Left colon (tissue), 2 donors: ENCODE measurements around the gene RCAN3. TPM values are rescaled to one million over a fixed set of nuclear protein-coding genes. Genes with fewer than 3 reads are reported as not detected.
A peak's percentile ranks its signal among the peaks of the same experiment; 100 is the strongest.
"Not testable (repeated sequence)": the region's sequence is repeated elsewhere in the genome, so short reads cannot be mapped to it uniquely, and the experiment has no call there.

ENCODE experiments used
- ATAC-seq: fragments of 200-7000 bp; cut with Tn5 transposase; one replicate; pipeline ENCODE4 v1.9.1; 2020; ENCODE audit warnings: mild to moderate bottlenecking, moderate library complexity
- DNase-seq, 2 donors: peaks; one replicate each; pipeline ENCODE4 v3.0.0-alpha.2; 2020
- intact Hi-C, 2 donors: fragments of 100-400 bp; cut with DNase I in 1 of 2; cut with micrococcal nuclease in 1 of 2; formaldehyde crosslinking; loops; one replicate each; pipeline versions ENCODE4 v1.11.2 to v1.14.0; 2022; cut with DNase I, micrococcal nuclease
- long read RNA-seq: library from polyadenylated mRNA; unstranded; transcript quantifications from one replicate; pipeline ENCODE4 v2.0.0, GENCODE V29; 2021
- total RNA-seq, 2 donors: library from RNA; stranded (reverse); fragmentation: NEBNext Ultra II Directional; extraction: Animal tissue kit (Norgen Biotek cat#: 25700); gene quantifications; one replicate each; pipeline ENCODE4 v1.2.1, GENCODE V29; 2021
- donor health status: DM: no; HTN: no; CAD: no.
- donor health status: DM: yes; HTN: yes; CAD: no.

RCAN3 gene
- 10 to 100 TPM; 12.8 to 15.4 TPM for total RNA-seq
- long read RNA-seq, full-length matches to known transcripts: 15 of 34 reads
- long read RNA-seq, partial matches to known transcripts: 0 of 34 reads
- long read RNA-seq, other reads (novel, unspliced or antisense): 19 of 34 reads

- intact Hi-C loops: no loop called here
- ATAC-seq (peak; percentile 92), DNase-seq (peak; percentile 87 to 90)
These were observed at the start of gene RCAN3 for GRCh38 chr1:24502709-24503058. TSS of gene RCAN3 (plus strand) at chr1:24502836. CDS start at chr1:24514373, 11,537 bp downstream.

- DNase-seq (no peak), ATAC-seq (no peak)
- intact Hi-C loops: no loop called here
These were observed 49.6 kb upstream of the RCAN3 start for GRCh38 chr1:24452922-24453485.

DNA sequence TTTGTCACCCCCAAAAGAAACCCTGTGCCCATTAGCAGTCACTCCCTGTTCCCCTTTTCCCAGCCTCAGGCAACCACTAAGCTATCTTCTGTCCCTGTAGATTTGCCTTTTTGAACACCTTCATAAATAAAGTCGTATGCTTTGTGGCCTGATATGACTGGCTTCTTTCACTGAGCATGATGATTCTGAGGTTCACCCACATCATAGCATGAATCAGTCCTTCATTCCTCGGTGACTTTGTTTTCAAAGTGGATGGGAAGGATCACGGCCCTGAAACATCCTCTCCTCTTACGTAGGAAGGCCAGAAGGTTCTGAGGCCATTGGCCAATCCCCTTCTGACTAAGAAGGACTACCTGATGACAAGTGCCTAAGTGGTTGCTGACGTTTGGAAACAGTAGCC is 48.0 kb upstream of the RCAN3 start:
- DNase-seq: no peak
- intact Hi-C loops: no loop called here
- ATAC-seq: no peak

- no peak for DNase-seq
- intact Hi-C loops: no loop called here
- ATAC-seq: no peak
These were observed 47.4 kb upstream of the RCAN3 start for GRCh38 chr1:24455272-24455671.

DNA sequence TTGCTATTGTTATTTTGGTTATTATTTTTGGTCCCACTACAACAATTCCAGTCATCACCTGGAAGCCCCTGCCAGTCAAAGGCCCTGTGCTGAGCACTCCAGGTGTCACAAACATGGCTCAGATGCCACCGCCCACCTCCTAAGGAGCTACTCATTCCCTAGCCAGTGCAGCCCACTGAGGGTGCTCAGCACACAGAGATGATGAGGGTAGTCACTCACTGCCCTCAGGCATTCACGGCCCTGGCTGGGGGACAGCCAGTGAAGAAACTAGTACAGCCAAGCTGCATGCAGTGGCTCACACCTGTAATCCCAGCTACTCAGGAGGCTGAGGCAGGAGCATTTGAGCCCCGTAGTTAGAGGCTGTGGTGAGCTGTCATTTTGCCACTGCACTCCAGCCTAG is 44.8 kb upstream of the RCAN3 start:
- intact Hi-C loops: no loop called here
- DNase-seq (no peak), ATAC-seq (no peak)

- DNase-seq: no peak
- ATAC-seq: no peak
- intact Hi-C loops: no loop called here
These were observed 42.9 kb upstream of the RCAN3 start for GRCh38 chr1:24459551-24460266.

GRCh38 chr1:24462128-24462527 is 40.5 kb upstream of the RCAN3 start:
- ATAC-seq, DNase-seq, intact Hi-C loops: not testable (repeated sequence)

DNA sequence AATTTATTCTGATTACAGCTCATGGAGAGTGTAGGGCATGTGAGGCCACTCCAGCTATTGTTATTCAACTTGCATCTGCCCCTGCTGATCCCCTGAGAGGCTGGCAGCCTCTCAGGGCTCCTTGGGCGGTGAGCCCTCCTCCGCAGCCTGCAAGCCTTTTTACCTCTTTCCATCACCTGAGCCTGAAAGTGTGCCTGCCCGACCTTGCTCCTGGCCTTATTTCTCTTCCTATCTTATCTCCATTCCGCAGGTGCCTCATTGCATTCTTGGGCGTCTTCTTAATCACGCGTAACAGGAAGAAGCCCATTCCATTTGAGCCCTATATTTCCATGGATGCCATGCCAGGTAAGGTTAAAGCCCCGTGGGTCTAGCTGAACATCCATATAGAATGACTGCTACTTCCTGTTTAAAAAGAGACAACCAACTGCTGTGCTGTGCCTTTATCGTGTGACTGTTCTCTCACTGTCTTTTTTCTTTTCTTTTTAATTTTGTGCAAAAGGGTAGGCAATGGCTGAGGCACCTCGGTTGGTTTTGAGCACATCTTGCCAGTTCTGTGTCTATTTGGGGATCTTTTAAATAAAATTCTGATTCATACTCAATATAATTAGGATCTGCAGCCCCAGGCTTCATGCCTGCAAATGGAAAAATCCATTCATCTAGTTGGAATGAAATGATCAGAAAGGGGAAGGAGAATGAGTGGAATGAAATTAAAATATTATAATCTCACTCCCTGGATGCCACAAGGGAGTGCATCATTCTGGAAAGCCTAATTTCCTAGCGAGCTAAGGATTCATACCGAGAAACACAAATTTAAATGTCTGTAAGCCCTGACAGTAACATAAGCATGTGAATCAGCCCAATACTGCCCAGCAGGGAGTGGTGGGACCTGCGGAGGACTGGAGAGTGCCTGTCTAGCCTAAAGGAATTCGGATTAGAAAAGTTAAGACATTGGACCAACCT is 38.6 kb upstream of the RCAN3 start:
- ATAC-seq: no peak
- no peak for DNase-seq
- intact Hi-C loops: no loop called here

DNA sequence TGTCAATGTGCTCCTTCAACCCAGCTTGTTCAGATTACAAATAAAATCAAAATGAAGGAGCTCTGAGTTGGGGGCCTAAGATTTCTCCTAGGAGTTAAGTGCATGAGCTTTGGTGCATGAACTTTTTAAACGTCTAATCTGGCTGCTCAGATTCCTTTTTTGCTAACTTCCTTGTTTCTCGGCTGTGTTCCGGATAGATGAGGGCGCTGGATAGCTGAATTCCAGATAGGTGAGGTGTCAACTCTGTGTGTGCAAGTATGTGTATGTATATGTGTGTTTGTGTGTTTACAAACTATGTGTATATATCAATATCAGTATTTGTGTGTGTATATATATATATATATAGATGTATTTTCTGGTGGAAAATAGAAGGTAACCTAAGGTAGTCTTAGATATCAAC is 37.5 kb upstream of the RCAN3 start:
- ATAC-seq: no peak
- intact Hi-C loops: no loop called here

DNA sequence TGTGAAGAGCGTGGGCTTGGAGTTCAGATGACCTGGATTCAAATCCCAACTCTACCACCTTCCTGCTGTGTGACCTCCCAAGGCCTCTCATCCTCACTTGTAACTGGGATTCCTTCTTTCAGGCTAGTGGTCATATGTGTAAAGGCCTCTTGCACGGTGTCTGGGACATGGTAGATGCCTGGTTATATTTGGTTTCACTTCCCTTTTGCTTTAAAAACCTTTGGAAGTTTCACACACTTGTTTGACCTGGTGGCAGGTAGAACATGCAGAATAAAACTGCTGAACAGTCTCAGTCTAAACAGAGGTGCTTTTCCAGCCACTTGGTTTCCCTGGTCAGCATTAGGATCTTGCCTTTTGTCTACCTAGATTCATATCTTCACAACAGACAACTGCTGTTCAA is 37.0 kb upstream of the RCAN3 start:
- DNase-seq (no peak), ATAC-seq (no peak)
- intact Hi-C loops: no loop called here

More for the DNA sequence above, 37.5 kb upstream of the RCAN3 start:
- DNase-seq: no peak

- ATAC-seq (no peak), DNase-seq (no peak)
- intact Hi-C loops: no loop called here
These were observed 33.8 kb upstream of the RCAN3 start for GRCh38 chr1:24468685-24469316.

- ATAC-seq (no peak), DNase-seq (no peak)
- intact Hi-C loops: no loop called here
These were observed 32.0 kb upstream of the RCAN3 start for GRCh38 chr1:24470592-24470991.

DNA sequence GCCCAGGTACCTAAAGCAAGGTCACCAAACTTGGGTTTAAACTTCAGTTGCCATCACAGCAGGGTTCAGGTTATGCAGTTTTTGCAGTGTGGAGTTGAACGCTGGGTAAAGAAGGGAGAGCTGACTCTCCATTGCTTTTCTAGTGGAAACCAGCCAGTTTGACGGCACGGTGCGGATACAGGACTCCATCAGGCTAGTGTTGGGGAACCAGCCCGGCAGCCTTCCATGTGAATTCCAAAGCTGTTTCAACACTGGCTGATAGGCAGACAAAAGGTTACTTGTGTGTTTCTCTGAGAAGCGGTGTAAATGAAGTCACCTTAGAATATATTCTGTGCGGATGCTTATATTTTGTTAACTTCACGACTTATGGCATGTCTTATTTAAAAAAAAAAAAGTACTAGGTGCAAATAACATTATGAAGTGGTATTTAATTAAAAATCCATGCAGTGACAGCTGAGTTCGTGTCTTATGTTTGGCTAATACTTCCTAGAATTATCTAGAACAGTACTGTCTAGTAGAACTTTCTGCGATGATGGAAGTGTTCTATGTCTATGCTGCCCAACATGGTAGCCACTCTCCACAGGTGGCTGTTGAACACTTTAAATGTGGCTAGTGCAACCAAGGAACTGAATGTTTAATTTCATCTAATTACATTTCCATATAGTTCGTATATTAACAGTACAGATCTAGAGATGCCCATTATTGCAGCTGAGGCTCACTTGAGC is 29.9 kb upstream of the RCAN3 start:
- ATAC-seq (no peak), DNase-seq (no peak)
- intact Hi-C loops: no loop called here

DNA sequence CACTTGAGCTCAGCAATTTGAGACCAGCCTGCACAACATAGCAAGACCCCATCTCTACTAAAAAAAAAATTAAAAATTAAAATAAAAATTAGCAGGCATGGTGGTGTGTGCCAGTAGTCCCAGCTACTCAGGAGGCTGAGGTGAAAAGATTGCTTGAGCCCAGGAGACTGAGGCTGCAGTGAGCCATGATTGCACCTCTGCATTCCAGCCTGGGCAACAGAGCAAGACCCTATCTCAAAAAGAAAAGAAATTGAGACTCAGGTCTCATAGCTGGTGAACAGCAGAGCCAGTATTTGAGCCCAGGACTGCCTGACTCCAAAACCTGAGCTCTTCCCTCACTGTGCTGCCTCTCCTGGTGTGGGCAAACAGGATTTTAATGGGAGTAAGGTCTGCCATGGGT is 28.4 kb upstream of the RCAN3 start:
- DNase-seq (no peak), ATAC-seq (peak; percentile 22)
- intact Hi-C loops: no loop called here

GRCh38 chr1:24475700-24476099 is 26.9 kb upstream of the RCAN3 start:
- no peak for ATAC-seq
- no peak for DNase-seq
- intact Hi-C loops: no loop called here

GRCh38 chr1:24476571-24476970 is 26.1 kb upstream of the RCAN3 start:
- DNase-seq (no peak), ATAC-seq (peak; percentile 60)
- intact Hi-C loops: no loop called here

DNA sequence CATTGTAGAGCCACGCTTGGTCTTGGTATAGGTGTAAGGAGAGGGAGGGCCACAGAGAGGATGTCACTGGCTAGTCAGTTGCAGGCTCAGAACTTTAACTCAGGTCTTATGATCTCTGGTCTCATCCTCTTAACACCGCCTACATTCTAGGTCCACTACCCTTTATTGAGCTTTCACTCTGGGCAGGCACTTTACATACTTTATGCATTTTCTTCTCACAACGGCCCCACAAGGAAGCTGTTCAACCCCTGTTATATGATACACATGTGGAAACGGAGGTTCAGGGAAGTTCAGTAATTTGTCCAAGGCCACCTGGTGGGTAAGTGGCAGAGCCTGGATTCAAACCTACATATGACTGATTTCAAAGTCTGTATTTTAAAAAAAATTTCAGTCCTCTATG is 25.3 kb upstream of the RCAN3 start:
- intact Hi-C loops: no loop called here
- ATAC-seq (no peak), DNase-seq (no peak)

DNA sequence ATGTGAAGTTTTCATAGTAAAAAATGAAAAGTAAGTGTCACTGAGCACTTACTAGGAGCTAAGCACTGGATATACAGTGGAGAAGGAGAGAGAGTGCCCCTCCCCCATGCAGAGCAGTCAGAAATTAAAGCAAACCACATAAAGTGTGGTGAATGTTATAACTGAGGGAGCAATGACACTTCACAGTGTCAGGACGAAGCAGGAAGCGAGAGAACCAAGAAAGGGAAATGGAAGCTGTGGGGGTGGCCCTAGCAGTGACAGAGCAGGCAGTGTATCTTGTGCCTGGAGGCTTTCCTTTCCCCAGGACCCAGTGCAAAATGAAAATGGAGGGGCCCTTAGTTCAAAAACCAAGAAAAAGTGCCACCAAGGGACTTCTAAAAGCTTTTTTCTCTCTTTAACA is 21.5 kb upstream of the RCAN3 start:
- ATAC-seq (peak; percentile 27), DNase-seq (peak in 1 of 2 donors; percentile 17)
- intact Hi-C loops: no loop called here
